ENCODE measurements around the gene ZNF346. TPM values are rescaled to one million over a fixed set of nuclear protein-coding genes. Genes with fewer than 3 reads are reported as not detected.

The ZNF346 gene
- total and polyA plus RNA-seq, 5 donors = 5.5 to 13.8 (median 11.7) TPM

GRCh38 chr5:177105691-177106476, 83.4 kb downstream of the ZNF346 start:
- Histone ChIP-seq H3K4me3 (ENCODE audit: low read length) (no peak overlapping the region), H3K9me3 (ENCODE audit: control insufficient read depth, low read length) (no peaks in the 10 kb centered on the region), H3K27ac (ENCODE audit: low read length) (no peak overlapping the region), H3K4me1 (ENCODE audit: control insufficient read depth, insufficient read depth, low read length) (no peaks in the 10 kb centered on the region), H3K27me3 (ENCODE audit: control insufficient read depth, insufficient read depth) (no peaks in the 10 kb centered on the region)
- no peak for ATAC-seq
- DNase-seq = peak in 2 of 3 donors; percentile 15 to 41
- 74% methylated on average over 24 of the region's 24 CpGs for WGBS
- intact Hi-C loops (cut with DNase I) = no loop called here

GRCh38 chr5:177107159-177107558, 84.7 kb downstream of the ZNF346 start:
- Histone ChIP-seq H3K27ac (ENCODE audit: low read length) (no peak overlapping the region), H3K4me1 (ENCODE audit: control insufficient read depth, insufficient read depth, low read length) (no peaks in the 10 kb centered on the region), H3K27me3 (ENCODE audit: control insufficient read depth, insufficient read depth) (no peaks in the 10 kb centered on the region), H3K4me3 (ENCODE audit: low read length) (no peak overlapping the region), H3K9me3 (ENCODE audit: control insufficient read depth, low read length) (no peaks in the 10 kb centered on the region)
- 85% methylated on average over 4 of the region's 4 CpGs for WGBS
- ATAC-seq (no peak), DNase-seq (peak in 1 of 3 donors; percentile 22)
- intact Hi-C loops (cut with DNase I) = no loop called here

- no peak for ATAC-seq
- intact Hi-C loops (cut with DNase I) = loop anchor here (5.0 to 10.0 kb wide), 6 partner anchors 38 to 455 kb away; partner anchors contain the start of genes PRELID1 (in 1 of the 4) and RAB24 (in 1 of the 4)
Observed at GRCh38 chr5:177109810-177110209, 87.3 kb downstream of the ZNF346 start.

GRCh38 chr5:177111720-177112394, 89.4 kb downstream of the ZNF346 start:
- intact Hi-C loops (cut with DNase I) = loop anchor here (2.0 to 10.0 kb wide), 7 partner anchors 40 to 457 kb away; partner anchors contain the start of genes PRELID1 (in 1 of the 4) and RAB24 (in 1 of the 4)
- DNase-seq (peak; percentile 48 to 82 (median 76)), ATAC-seq (peak in 1 of 2 donors; percentile 40)
- Histone ChIP-seq H3K4me3 (ENCODE audit: low read length) (no peak overlapping the region), H3K27ac (ENCODE audit: low read length) (no peak overlapping the region), H3K27me3 (ENCODE audit: control insufficient read depth, insufficient read depth) (no peaks in the 10 kb centered on the region), H3K9me3 (ENCODE audit: control insufficient read depth, low read length) (no peaks in the 10 kb centered on the region), H3K4me1 (ENCODE audit: control insufficient read depth, insufficient read depth, low read length) (peaks cover 4% of the 10 kb centered on the region)
- 21% methylated on average over 12 of the region's 12 CpGs for WGBS

More at GRCh38 chr5:177109810-177110209, 87.3 kb downstream of the ZNF346 start:
- Histone ChIP-seq H3K27ac (ENCODE audit: low read length) (no peak overlapping the region), H3K4me1 (ENCODE audit: control insufficient read depth, insufficient read depth, low read length) (no peaks in the 10 kb centered on the region), H3K27me3 (ENCODE audit: control insufficient read depth, insufficient read depth) (no peaks in the 10 kb centered on the region), H3K4me3 (ENCODE audit: low read length) (no peak overlapping the region), H3K9me3 (ENCODE audit: control insufficient read depth, low read length) (no peaks in the 10 kb centered on the region)
- 39% methylated on average over 9 of the region's 9 CpGs for WGBS
- peak in 2 of 3 donors; percentile 54 to 72 for DNase-seq

GRCh38 chr5:177112589-177113220, 90.2 kb downstream of the ZNF346 start:
- Histone ChIP-seq H3K27ac (ENCODE audit: low read length) (no peak overlapping the region), H3K4me3 (ENCODE audit: low read length) (no peak overlapping the region), H3K4me1 (ENCODE audit: control insufficient read depth, insufficient read depth, low read length) (peaks cover 4% of the 10 kb centered on the region), H3K9me3 (ENCODE audit: control insufficient read depth, low read length) (no peaks in the 10 kb centered on the region), H3K27me3 (ENCODE audit: control insufficient read depth, insufficient read depth) (no peaks in the 10 kb centered on the region)
- WGBS = 70% methylated on average over 5 of the region's 5 CpGs
- no peak for ATAC-seq
- peak in 2 of 3 donors; percentile 21 to 33 for DNase-seq
- intact Hi-C loops (cut with DNase I) = loop anchor here (2.0 to 10.0 kb wide), 7 partner anchors 40 to 458 kb away; partner anchors contain the start of genes PRELID1 (in 1 of the 4) and RAB24 (in 1 of the 4)

- Histone ChIP-seq H3K9me3 (ENCODE audit: control insufficient read depth, low read length) (no peaks in the 10 kb centered on the region), H3K4me3 (ENCODE audit: low read length) (no peak overlapping the region), H3K4me1 (ENCODE audit: control insufficient read depth, insufficient read depth, low read length) (peaks cover 4% of the 10 kb centered on the region), H3K27ac (ENCODE audit: low read length) (no peak overlapping the region), H3K27me3 (ENCODE audit: control insufficient read depth, insufficient read depth) (no peaks in the 10 kb centered on the region)
- peak; percentile 65 to 90 (median 87) for DNase-seq
- peak; percentile 20 to 61 for ATAC-seq
- WGBS = 16% methylated on average over 14 of the region's 14 CpGs
- intact Hi-C loops (cut with DNase I) = loop anchor here (2.0 to 10.0 kb wide), 7 partner anchors 41 to 459 kb away; partner anchors contain the start of genes PRELID1 (in 1 of the 4) and RAB24 (in 1 of the 4)
Observed at GRCh38 chr5:177113566-177114424, 91.3 kb downstream of the ZNF346 start.

GRCh38 chr5:177116631-177117373, 94.3 kb downstream of the ZNF346 start:
- 19% methylated on average over 49 of the region's 49 CpGs for WGBS
- H3K27me3 ChIP-seq (ENCODE audit: control insufficient read depth, insufficient read depth) = no peaks in the 10 kb centered on the region
- H3K27ac ChIP-seq (ENCODE audit: low read length) = peak overlapping the region; percentile 76
- intact Hi-C loops (cut with DNase I) = loop anchor here in 3 of 4 donors (10.0 kb wide), 3 partner anchors 138 to 462 kb away; partner anchors contain the start of genes PRELID1 (in 1 of the 3) and RAB24 (in 1 of the 3)
- ATAC-seq (peak; percentile 96 to 97), DNase-seq (peak; percentile 92 to 97 (median 96))
- peak overlapping the region; percentile 11 for H3K4me3 ChIP-seq (ENCODE audit: low read length)
- H3K4me1 ChIP-seq (ENCODE audit: control insufficient read depth, insufficient read depth, low read length) = peaks cover 4% of the 10 kb centered on the region
- no peaks in the 10 kb centered on the region for H3K9me3 ChIP-seq (ENCODE audit: control insufficient read depth, low read length)

- DNase-seq (peak in 2 of 3 donors; percentile 37 to 56), ATAC-seq (no peak)
- Histone ChIP-seq H3K9me3 (ENCODE audit: control insufficient read depth, low read length) (no peaks in the 10 kb centered on the region), H3K4me1 (ENCODE audit: control insufficient read depth, insufficient read depth, low read length) (peaks cover 4% of the 10 kb centered on the region), H3K4me3 (ENCODE audit: low read length) (no peak overlapping the region), H3K27me3 (ENCODE audit: control insufficient read depth, insufficient read depth) (no peaks in the 10 kb centered on the region), H3K27ac (ENCODE audit: low read length) (no peak overlapping the region)
- intact Hi-C loops (cut with DNase I) = loop anchor here in 3 of 4 donors (10.0 kb wide), 3 partner anchors 137 to 463 kb away; partner anchors contain the start of genes PRELID1 (in 1 of the 3) and RAB24 (in 1 of the 3)
- 98% methylated on average over 30 of the region's 30 CpGs for WGBS
Observed at GRCh38 chr5:177117441-177118045, 95.0 kb downstream of the ZNF346 start.

- Histone ChIP-seq H3K9me3 (ENCODE audit: control insufficient read depth, low read length) (no peaks in the 10 kb centered on the region), H3K4me3 (ENCODE audit: low read length) (no peak overlapping the region), H3K4me1 (ENCODE audit: control insufficient read depth, insufficient read depth, low read length) (no peaks in the 10 kb centered on the region), H3K27ac (ENCODE audit: low read length) (no peak overlapping the region), H3K27me3 (ENCODE audit: control insufficient read depth, insufficient read depth) (no peaks in the 10 kb centered on the region)
- WGBS = 96% methylated on average over 5 of the region's 5 CpGs
- ATAC-seq (no peak), DNase-seq (no peak)
- intact Hi-C loops (cut with DNase I) = no loop called here
Observed at GRCh38 chr5:177122566-177122965, 100.1 kb downstream of the ZNF346 start.

All from right cardiac atrium (tissue), 5 donors.